Measurements from ENCODE around the gene NDUFA6. TPM values are rescaled to one million over a fixed set of nuclear protein-coding genes. Genes with fewer than 3 reads are reported as not detected.
A peak's percentile ranks its signal among the peaks of the same experiment; 100 is the strongest.

The NDUFA6 gene
- total and polyA plus RNA-seq, 2 of the 13 experiments (the other 11 are each of a cell fraction or from before 2014, with no cell fraction given) = 68.5 to 87.8 TPM

- TF ChIP-seq CTCF (CRISPR knock-in tag; IDR thresholded peaks at IDR 0.05) = peak; percentile 24; the same call in 1 of the 2 replicates
- no peak for TF ChIP-seq ZNF782 (CRISPR knock-in tag; IDR thresholded peaks at IDR 0.05; ENCODE audit: borderline replicate concordance)
- no peak for TF ChIP-seq ZFP36 (IDR thresholded peaks at IDR 0.05; ENCODE audit: borderline replicate concordance, low read depth, low read length, partially characterized antibody)
- no peak for TF ChIP-seq RBAK (CRISPR knock-in tag; IDR thresholded peaks at IDR 0.05)
- TF ChIP-seq HNF4A (CRISPR knock-in tag; IDR thresholded peaks at IDR 0.05) = peak; percentile 18; the same call in 1 of the 2 replicates
- TF ChIP-seq ZMYM4 (CRISPR knock-in tag; IDR thresholded peaks at IDR 0.05) = no peak
- TF ChIP-seq STAG1 (CRISPR knock-in tag; IDR thresholded peaks at IDR 0.05) = 0 out of 2 replicates have a peak, but pooled peaks have one; percentile 12
- TF ChIP-seq MATR3 (CRISPR knock-in tag; IDR thresholded peaks at IDR 0.05) = no peak
- Histone ChIP-seq H3K4me3 (replicated peaks in 1 of 3; ENCODE audit: insufficient read depth in 1 of 3, low read depth in 2 of 3, low read length in 3 of 3) (no peak overlapping the region), H3K9ac (ENCODE audit: insufficient read depth, low read depth, low read length) (no peak overlapping the region), H3K36me3 (replicated peaks in 1 of 2; ENCODE audit: control insufficient read depth in 1 of 2, insufficient read depth in 2 of 2, low read length in 2 of 2) (no peaks in the 10 kb centered on the region; a peak in 1 of 5 replicates), H3K9me3 (ENCODE audit: low read length) (no peaks in the 10 kb centered on the region), H3K79me2 (ENCODE audit: insufficient read depth, low read length) (no peaks in the 10 kb centered on the region), H4K20me1 (ENCODE audit: insufficient read depth, low read length) (no peaks in the 10 kb centered on the region), H3K27me3 (ENCODE audit: control insufficient read depth in 1 of 2, insufficient read depth in 2 of 2, low read length in 2 of 2) (no peaks in the 10 kb centered on the region; a peak in 1 of 5 replicates), H3K4me2 (ENCODE audit: low read depth, low read length) (peak overlapping the region; percentile 58; the same call in 1 of the 2 replicates), H2AFZ (ENCODE audit: low read length) (no peak overlapping the region), H3K27ac (ENCODE audit: extremely low read length, insufficient read depth, low read length) (no peak overlapping the region), H3K4me1 (ENCODE audit: insufficient read depth, low read length) (peaks cover 36% of the 10 kb centered on the region)
- POLR2A ChIA-PET = no interaction called here
- no peak for DNase-seq (ENCODE audit: low spot score)
- in situ Hi-C loops (cut with HindIII; ENCODE audit: extremely low pct_ligation_motif_present, low pct_unique_long_range_greater_than_20kb) = loop anchor here (5.0 kb wide), 1 partner anchor 105 kb away; the partner anchor contains the start of gene SEPTIN3
- 36% methylated on average over 7 of the region's 8 CpGs for WGBS (ENCODE audit: low lambda C conversion rate)
- peak; percentile 40 for FAIRE-seq
- CTCF ChIA-PET (ENCODE audit: low intra/inter-chr PET ratio, low total read pairs) = no interaction called here
- no peak for ATAC-seq
- intact Hi-C loops (cut with micrococcal nuclease; ENCODE audit: unreplicated experiment) = no loop called here
- BruUV-seq (replicated peaks) = no TSS peak
These were observed 17.8 kb downstream of the NDUFA6 start for GRCh38 chr22:42072606-42073330.

Data from HepG2 (cell line).